Measurements from ENCODE around the gene SLC38A10. TPM values are rescaled to one million over a fixed set of nuclear protein-coding genes. Genes with fewer than 3 reads are reported as not detected.

SLC38A10 gene
- polyA plus RNA-seq, 1 of the 3 experiments (the other 2 are of a cell fraction), result 82.2 TPM

GRCh38 chr17:81332914-81333528, 37.9 kb upstream of the SLC38A10 start (continued):
- TF ChIP-seq YY1 (IDR thresholded peaks at IDR 0.05; ENCODE audit: low read depth) (no peak), ELF1 (IDR thresholded peaks at IDR 0.05) (no peak), IRF3 (IDR thresholded peaks at IDR 0.05; ENCODE audit: low read depth, low read length) (no peak), FOXM1 (IDR thresholded peaks at IDR 0.05; ENCODE audit: low read depth) (no peak)
- TF ChIP-seq, protein P1, sequence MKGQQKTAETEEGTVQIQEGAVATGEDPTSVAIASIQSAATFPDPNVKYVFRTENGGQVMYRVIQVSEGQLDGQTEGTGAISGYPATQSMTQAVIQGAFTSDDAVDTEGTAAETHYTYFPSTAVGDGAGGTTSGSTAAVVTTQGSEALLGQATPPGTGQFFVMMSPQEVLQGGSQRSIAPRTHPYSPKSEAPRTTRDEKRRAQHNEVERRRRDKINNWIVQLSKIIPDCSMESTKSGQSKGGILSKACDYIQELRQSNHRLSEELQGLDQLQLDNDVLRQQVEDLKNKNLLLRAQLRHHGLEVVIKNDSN (IDR thresholded peaks at IDR 0.05; ENCODE audit: borderline replicate concordance, low read depth), result no peak

- H2AFZ ChIP-seq (ENCODE audit: low read depth), result no peak overlapping the region
These were observed 37.2 kb upstream of the SLC38A10 start for GRCh38 chr17:81332118-81332834.

GRCh38 chr17:81331527-81332043, 36.5 kb upstream of the SLC38A10 start:
- Histone ChIP-seq H3K4me1 (ENCODE audit: control insufficient read depth in 1 of 2, insufficient read depth in 2 of 2, low read depth in 1 of 2, low read length in 1 of 2) (peaks cover 19 to 85% of the 10 kb centered on the region in 2 experiments), H3F3A (replicated peaks; ENCODE audit: insufficient read depth) (peaks cover 10% of the 10 kb centered on the region), H3K4me2 (no peak overlapping the region), H3K9ac (no peak overlapping the region), H3K9me3 (no peaks in the 10 kb centered on the region), H4K20me1 (ENCODE audit: insufficient read depth) (no peaks in the 10 kb centered on the region), H3K79me2 (ENCODE audit: insufficient read depth) (no peaks in the 10 kb centered on the region), H3K4me3 (ENCODE audit: low read depth in 2 of 2, low read length in 1 of 2) (no peak overlapping the region), H2AFZ (ENCODE audit: low read depth) (no peak overlapping the region), H3K27ac (ENCODE audit: low read depth in 2 of 2, low read length in 1 of 2) (peak overlapping the region in 1 of 2 experiments; percentile 97; a peak in 2 of 4 replicates), H3K9me2 (no peaks in the 10 kb centered on the region), H3K36me3 (replicated peaks in 1 of 2; ENCODE audit: control insufficient read depth in 1 of 2, insufficient read depth in 2 of 2, low read length in 1 of 2) (no peaks in the 10 kb centered on the region), H3K27me3 (ENCODE audit: insufficient read depth) (no peaks in the 10 kb centered on the region)
- DNase-seq, result peak; percentile 98
- POLR2A ChIA-PET, result interaction anchor here (0.6 to 1.6 kb wide), 13 partner anchors 9 to 141 kb away, joined by 3 to 14 read pairs (median 3); partner anchors contain the start of genes BAHCC1, NDUFAF8 and TEPSIN
- CTCF ChIA-PET, result interaction anchor here (0.6 to 15.7 kb wide), 14 partner anchors 8 to 1590 kb away, joined by 3 to 295 read pairs (median 6); partner anchors contain the start of gene SLC38A10
- 87% methylated on average over 11 of the region's 17 CpGs for WGBS (ENCODE audit: low lambda C conversion rate)
- TF ChIP-seq CHD2 (IDR thresholded peaks at IDR 0.05; ENCODE audit: low read length, partially characterized antibody) (peak; percentile 54), SMC3 (IDR thresholded peaks at IDR 0.05; ENCODE audit: low read depth, low read length) (peak; percentile 27; the same call in 1 of the 2 replicates), POLR2AphosphoS5 (IDR thresholded peaks at IDR 0.05; ENCODE audit: low read depth, low read length) (no peak), USF2 (IDR thresholded peaks at IDR 0.05; ENCODE audit: borderline replicate concordance, low read depth, low read length) (no peak), RCOR1 (IDR thresholded peaks at IDR 0.05; ENCODE audit: low read length) (peak; percentile 84), EP300 (IDR thresholded peaks at IDR 0.05; ENCODE audit: borderline replicate concordance in 1 of 2, low read depth in 1 of 2, low read length in 1 of 2) (peak in 1 of 2 experiments; percentile 93; a peak in 2 of 4 replicates), TCF12 (IDR thresholded peaks at IDR 0.05) (no peak), TEAD4 (IDR thresholded peaks at IDR 0.05; ENCODE audit: borderline replicate concordance, insufficient read depth) (no peak), FOXJ3 (CRISPR knock-in tag; IDR thresholded peaks at IDR 0.05) (peak; percentile 96), JUND (IDR thresholded peaks at IDR 0.05) (no peak), NRF1 (IDR thresholded peaks at IDR 0.05; ENCODE audit: low read depth, low read length) (peak; percentile 41; the same call in 1 of the 2 replicates), MXI1 (IDR thresholded peaks at IDR 0.05; ENCODE audit: low read depth, low read length) (peak; percentile 84), YY1 (IDR thresholded peaks at IDR 0.05; ENCODE audit: low read depth) (no peak), EZH2phosphoT487 (IDR thresholded peaks at IDR 0.05; ENCODE audit: borderline replicate concordance, low read depth) (no peak), RAD21 (IDR thresholded peaks at IDR 0.05; ENCODE audit: low read length) (peak; percentile 55), RFX5 (IDR thresholded peaks at IDR 0.05; ENCODE audit: low read length) (0 out of 2 replicates have a peak, but pooled peaks have one; percentile 16)

More at GRCh38 chr17:81332118-81332834, 37.2 kb upstream of the SLC38A10 start:
- Histone ChIP-seq H3K9me3 (no peaks in the 10 kb centered on the region), H3K27me3 (ENCODE audit: insufficient read depth) (no peaks in the 10 kb centered on the region), H4K20me1 (ENCODE audit: insufficient read depth) (peaks cover 6% of the 10 kb centered on the region; the same call in 1 of the 2 replicates), H3K27ac (ENCODE audit: low read depth in 2 of 2, low read length in 1 of 2) (peak overlapping the region in 1 of 2 experiments; percentile 97; a peak in 2 of 4 replicates), H3K4me1 (ENCODE audit: control insufficient read depth in 1 of 2, insufficient read depth in 2 of 2, low read depth in 1 of 2, low read length in 1 of 2) (peaks cover 19 to 89% of the 10 kb centered on the region in 2 experiments), H3K9ac (no peak overlapping the region), H3K36me3 (replicated peaks in 1 of 2; ENCODE audit: control insufficient read depth in 1 of 2, insufficient read depth in 2 of 2, low read length in 1 of 2) (no peaks in the 10 kb centered on the region), H3K9me2 (no peaks in the 10 kb centered on the region), H3F3A (replicated peaks; ENCODE audit: insufficient read depth) (peaks cover 10% of the 10 kb centered on the region), H3K79me2 (ENCODE audit: insufficient read depth) (no peaks in the 10 kb centered on the region), H3K4me3 (ENCODE audit: low read depth in 2 of 2, low read length in 1 of 2) (no peak overlapping the region; a peak in 1 of 4 replicates), H3K4me2 (no peak overlapping the region)
- CTCF ChIA-PET, result interaction anchor here (0.6 to 15.7 kb wide), 8 partner anchors 9 to 152 kb away, joined by 3 to 295 read pairs (median 7); partner anchors contain the start of gene SLC38A10
- 91% methylated on average over 7 of the region's 18 CpGs for WGBS (ENCODE audit: low lambda C conversion rate)
- POLR2A ChIA-PET, result interaction anchor here (0.7 to 1.6 kb wide), 8 partner anchors 10 to 105 kb away, joined by 3 to 14 read pairs (median 3); partner anchors contain the start of gene BAHCC1
- no peak for DNase-seq
- TF ChIP-seq RFX5 (IDR thresholded peaks at IDR 0.05; ENCODE audit: low read length), result no peak
- TF ChIP-seq NFIC (IDR thresholded peaks at IDR 0.05; ENCODE audit: borderline replicate concordance), result no peak
- TF ChIP-seq RAD21 (IDR thresholded peaks at IDR 0.05; ENCODE audit: low read length), result no peak
- TF ChIP-seq TAF1 (IDR thresholded peaks at IDR 0.05; ENCODE audit: borderline replicate concordance, low read depth, low read length), result no peak
- TF ChIP-seq JUND (IDR thresholded peaks at IDR 0.05), result no peak

Data from SK-N-SH (cell line).